Body of pancreas (tissue), 4 donors: ENCODE results near the gene MARK4. TPM values are rescaled to one million over a fixed set of nuclear protein-coding genes. Genes with fewer than 3 reads are reported as not detected.
A peak's percentile ranks its signal among the peaks of the same experiment; 100 is the strongest.

Experiments used
- ATAC-seq: fragments of 150-250 bp; one replicate; pipeline ENCODE4 v1.9.1; 2016
- DNase-seq, 4 donors: peaks; one replicate each; pipeline ENCODE4 v3.0.0-alpha.2; 2019
- H3K27ac ChIP-seq, 4 donors: fragments of 200-600 bp; sonication (generic); 1 replicate in 3 of 4; 2 replicates in 1 of 4; pipeline versions ENCODE4 v1.5.1 to v1.6.1; 2016 to 2019; ENCODE audit warnings: mild to moderate bottlenecking in 1 of 4, mixed read lengths in 1 of 4, moderate library complexity in 1 of 4
- H3K27me3 ChIP-seq, 2 donors: fragments of 200-600 bp; sonication (generic); one replicate each; pipeline ENCODE4 v1.6.0; 2016; ENCODE audit warnings: mild to moderate bottlenecking in 1 of 2
- H3K36me3 ChIP-seq, 2 donors: fragments of 200-600 bp; sonication (generic); replicated peaks in 1 of 2; 2 replicates each; pipeline ENCODE4 v1.5.1; 2016; ENCODE audit warnings: low read depth in 2 of 2; ENCODE audit not compliant: insufficient read depth in 1 of 2
- H3K4me1 ChIP-seq: fragments of 200-600 bp; sonication (generic); one replicate; pipeline ENCODE4 v1.6.0; 2016
- H3K4me3 ChIP-seq, 2 donors: fragments of 200-600 bp; sonication (generic); 1 replicate in 1 of 2; 2 replicates in 1 of 2; pipeline ENCODE4 v1.5.1; 2016 to 2019
- H3K9me3 ChIP-seq, 3 donors: fragments of 200-600 bp; sonication (generic); 1 replicate in 2 of 3; 2 replicates in 1 of 3; pipeline ENCODE4 v1.5.1; 2016
- POLR2A ChIP-seq, 3 donors: fragments of 450-650 bp; IDR thresholded peaks; one replicate each; pipeline ENCODE4 v1.6.1; 2016; ENCODE audit warnings: antibody characterized with exemption in 3 of 3, mild to moderate bottlenecking in 2 of 3
- WGBS, 2 donors: methylation state at CpG; one replicate each; pipeline ENCODE4 v1.1.5; 2017; 5-methylcytosine and 5-hydroxymethylcytosine counted together
- intact Hi-C: fragments of 100-400 bp; cut with DNase I; formaldehyde crosslinking; loops from one replicate; pipeline ENCODE4 v1.15.1; 2023
- total RNA-seq, 2 donors: library from RNA; depleted of rRNA; stranded (reverse); fragments of >200 nt; gene quantifications; one replicate each; pipeline ENCODE4 v1.1.0, GENCODE V29; 2016
- TF ChIP-seq, protein P1 (sequence below), 7 experiments: fragments of 450-650 bp in 4 of 7; fragments of 200-600 bp in 3 of 7; sonication (generic) in 3 of 7; IDR thresholded peaks; one replicate each; pipeline ENCODE4 v1.5.1; 2016 to 2019; ENCODE audit warnings: antibody characterized with exemption in 7 of 7

MARK4 gene
- total RNA-seq, 2 donors from 2014 or later, result 9.2 to 12.5 TPM

DNA sequence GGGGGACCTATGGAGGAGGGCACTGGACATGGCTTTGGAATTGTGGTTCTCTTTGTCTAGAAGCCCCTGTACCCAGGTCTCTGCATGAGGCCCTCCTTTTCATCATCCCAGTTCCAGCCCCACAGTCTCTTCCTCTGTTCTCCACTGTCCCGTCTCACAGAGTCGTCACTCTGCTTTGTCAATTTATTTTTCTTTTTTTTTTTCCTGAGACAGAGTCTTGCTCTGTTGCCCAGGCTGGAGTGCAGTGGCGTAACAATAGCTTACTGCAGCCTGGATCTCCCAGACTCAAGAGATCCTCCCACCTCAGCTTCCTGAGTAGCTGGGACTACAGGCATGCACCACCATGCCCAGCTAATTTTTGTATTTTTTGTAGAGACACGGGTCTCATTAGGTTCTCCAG lies 5.2 kb upstream of the MARK4 start:
- Histone ChIP-seq H3K27me3 (no peaks in the 10 kb centered on the region), H3K4me1 (peaks cover 17% of the 10 kb centered on the region), H3K27ac (peak overlapping the region in 1 of 4 donors; percentile 40), H3K36me3 (no peaks in the 10 kb centered on the region), H3K9me3 (no peaks in the 10 kb centered on the region), H3K4me3 (no peak overlapping the region)
- intact Hi-C loops, result no loop called here
- no peak for TF ChIP-seq POLR2A (IDR thresholded peaks at IDR 0.05)
- TF ChIP-seq, protein P1, sequence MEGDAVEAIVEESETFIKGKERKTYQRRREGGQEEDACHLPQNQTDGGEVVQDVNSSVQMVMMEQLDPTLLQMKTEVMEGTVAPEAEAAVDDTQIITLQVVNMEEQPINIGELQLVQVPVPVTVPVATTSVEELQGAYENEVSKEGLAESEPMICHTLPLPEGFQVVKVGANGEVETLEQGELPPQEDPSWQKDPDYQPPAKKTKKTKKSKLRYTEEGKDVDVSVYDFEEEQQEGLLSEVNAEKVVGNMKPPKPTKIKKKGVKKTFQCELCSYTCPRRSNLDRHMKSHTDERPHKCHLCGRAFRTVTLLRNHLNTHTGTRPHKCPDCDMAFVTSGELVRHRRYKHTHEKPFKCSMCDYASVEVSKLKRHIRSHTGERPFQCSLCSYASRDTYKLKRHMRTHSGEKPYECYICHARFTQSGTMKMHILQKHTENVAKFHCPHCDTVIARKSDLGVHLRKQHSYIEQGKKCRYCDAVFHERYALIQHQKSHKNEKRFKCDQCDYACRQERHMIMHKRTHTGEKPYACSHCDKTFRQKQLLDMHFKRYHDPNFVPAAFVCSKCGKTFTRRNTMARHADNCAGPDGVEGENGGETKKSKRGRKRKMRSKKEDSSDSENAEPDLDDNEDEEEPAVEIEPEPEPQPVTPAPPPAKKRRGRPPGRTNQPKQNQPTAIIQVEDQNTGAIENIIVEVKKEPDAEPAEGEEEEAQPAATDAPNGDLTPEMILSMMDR (IDR thresholded peaks at IDR 0.05), result no peak
- DNase-seq (no peak), ATAC-seq (no peak)
- 60 to 62% methylated on average over 4 of the region's 4 CpGs for WGBS, 2 donors

DNA sequence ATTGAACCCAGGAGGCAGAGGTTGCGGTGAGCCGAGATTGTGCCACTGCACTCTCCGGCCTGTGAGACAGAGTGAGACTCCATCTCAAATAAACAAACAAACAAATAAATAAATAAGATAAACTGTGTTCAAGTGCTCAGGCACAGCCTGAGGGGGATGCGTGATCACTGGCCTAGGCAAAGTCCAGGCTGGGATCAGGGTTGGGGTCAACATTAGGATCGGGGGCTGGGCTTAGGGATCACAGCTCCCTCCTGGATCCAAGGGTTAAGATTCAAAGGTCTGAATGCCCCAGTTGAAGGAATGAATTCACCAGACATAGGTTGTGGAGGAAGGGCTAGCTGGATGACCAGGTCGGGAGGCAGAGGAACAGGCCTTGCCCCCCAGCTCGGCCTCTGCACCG lies 3.9 kb upstream of the MARK4 start:
- WGBS, 2 donors, result 91 to 93% methylated on average over 8 of the region's 8 CpGs
- DNase-seq, result no peak
- H3K9me3 ChIP-seq, result no peaks in the 10 kb centered on the region
- H3K36me3 ChIP-seq, result no peaks in the 10 kb centered on the region
- H3K27ac ChIP-seq, result no peak overlapping the region
- H3K4me1 ChIP-seq, result peaks cover 21% of the 10 kb centered on the region
- ATAC-seq, result no peak
- no peak overlapping the region for H3K4me3 ChIP-seq
- TF ChIP-seq, protein P1 (IDR thresholded peaks at IDR 0.05), result no peak
- no peak for TF ChIP-seq POLR2A (IDR thresholded peaks at IDR 0.05)
- no peaks in the 10 kb centered on the region for H3K27me3 ChIP-seq
- intact Hi-C loops, result no loop called here

DNA sequence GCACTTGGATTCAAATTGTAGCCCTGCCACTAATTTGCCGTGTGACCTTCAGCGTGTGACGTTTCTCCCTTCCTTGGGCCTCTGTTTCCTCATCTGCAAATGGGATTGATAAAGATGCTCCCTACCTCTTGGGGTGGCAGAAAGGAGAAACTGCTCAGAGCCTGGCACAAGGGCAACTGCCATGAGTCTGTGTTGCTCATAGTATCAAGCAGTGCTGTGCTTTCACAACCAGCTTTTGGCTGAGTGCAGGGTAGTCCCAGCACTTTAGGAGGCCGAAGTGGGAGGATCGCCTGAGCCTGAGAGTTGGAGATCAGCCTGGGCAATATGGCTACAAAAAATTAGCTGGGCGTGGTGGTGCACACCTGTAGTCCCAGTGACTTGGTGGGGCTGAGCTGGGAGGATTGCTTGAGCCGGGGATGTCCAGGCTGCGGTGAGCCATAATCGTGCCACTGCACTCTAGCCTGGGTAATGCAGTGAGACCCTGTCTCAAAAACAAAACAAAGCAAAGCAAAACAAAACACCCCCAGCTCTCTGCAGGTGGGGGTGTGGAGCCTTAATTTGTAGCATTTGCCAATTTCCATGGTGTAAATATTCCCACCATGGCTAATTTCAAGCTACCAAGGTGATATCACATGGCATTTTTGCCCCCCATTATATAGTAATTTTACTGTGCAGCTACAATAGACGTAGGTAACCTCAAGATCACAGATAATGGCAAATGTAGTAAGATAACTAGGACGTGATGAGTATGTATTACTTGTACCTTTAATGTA lies 1.6 kb upstream of the MARK4 start:
- intact Hi-C loops, result no loop called here
- no peak for ATAC-seq
- WGBS, 2 donors, result 52 to 54% methylated on average over 10 to 11 of the region's 11 CpGs
- Histone ChIP-seq H3K36me3 (no peaks in the 10 kb centered on the region), H3K27me3 (no peaks in the 10 kb centered on the region), H3K27ac (no peak overlapping the region), H3K9me3 (no peaks in the 10 kb centered on the region), H3K4me3 (no peak overlapping the region), H3K4me1 (peaks cover 44% of the 10 kb centered on the region)
- TF ChIP-seq, protein P1 (IDR thresholded peaks at IDR 0.05), result no peak
- TF ChIP-seq POLR2A (IDR thresholded peaks at IDR 0.05), result no peak
- no peak for DNase-seq

DNA sequence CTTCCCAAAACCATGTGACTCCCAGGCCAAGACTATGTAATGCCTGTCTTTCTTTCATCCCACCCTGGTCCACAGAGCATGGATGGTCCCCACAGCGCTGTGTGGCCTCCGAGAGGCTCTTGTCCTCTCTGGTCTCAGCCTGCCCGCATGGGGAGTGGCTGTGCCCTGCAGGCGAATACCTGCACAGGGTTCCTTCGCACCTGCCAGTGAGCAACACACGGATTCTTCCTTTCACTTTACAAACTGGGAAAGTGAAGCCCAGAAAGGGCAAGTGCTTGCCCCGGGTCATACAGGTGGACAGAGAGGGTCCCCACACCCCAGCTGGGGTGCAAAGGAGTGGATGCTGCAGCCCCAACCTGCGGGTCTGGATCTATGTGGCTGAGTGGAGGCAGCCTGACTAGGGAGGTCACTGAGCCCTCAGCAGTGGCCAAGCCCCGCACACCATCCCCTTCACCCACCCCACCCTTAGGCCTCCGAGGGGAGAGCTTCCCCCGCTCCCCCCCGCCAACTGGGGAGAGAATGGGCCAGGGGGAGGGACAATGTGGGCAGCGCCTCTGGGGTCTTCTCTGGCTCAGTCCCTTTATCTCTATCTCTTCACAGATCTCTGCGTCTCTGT lies 747 bp upstream of the MARK4 start:
- no peak for DNase-seq
- intact Hi-C loops, result no loop called here
- no peak for TF ChIP-seq POLR2A (IDR thresholded peaks at IDR 0.05)
- TF ChIP-seq, protein P1 (IDR thresholded peaks at IDR 0.05), result no peak
- H3K4me3 ChIP-seq, result peak overlapping the region in 1 of 2 donors; percentile 48
- peak overlapping the region in 3 of 4 donors; percentile 32 to 70 (median 52) for H3K27ac ChIP-seq
- no peaks in the 10 kb centered on the region for H3K36me3 ChIP-seq
- no peak for ATAC-seq
- 10 to 38% methylated on average over 6 to 14 of the region's 14 CpGs for WGBS, 2 donors
- no peaks in the 10 kb centered on the region for H3K27me3 ChIP-seq
- H3K9me3 ChIP-seq, result no peaks in the 10 kb centered on the region
- peaks cover 45% of the 10 kb centered on the region for H3K4me1 ChIP-seq
